ENCODE data around the gene SMIM35.

- TF ChIP-seq OSR1 (CRISPR knock-in tag; IDR thresholded peaks at IDR 0.05) (no peak), ZFP30 (CRISPR knock-in tag; IDR thresholded peaks at IDR 0.05) (no peak), ISL1 (CRISPR knock-in tag; IDR thresholded peaks at IDR 0.05) (no peak), BACH2 (CRISPR knock-in tag; IDR thresholded peaks at IDR 0.05; ENCODE audit: borderline replicate concordance) (no peak), CREB5 (CRISPR knock-in tag; IDR thresholded peaks at IDR 0.05; ENCODE audit: low read depth) (no peak)
These were observed 26.1 kb upstream of the SMIM35 start for GRCh38 chr11:118112711-118113430.

All from SK-N-SH treated with all-trans-retinoic acid at 6 μM for 48 hours (cell line).